ENCODE data around the gene IPO13.

GRCh38 chr1:43991476-43992231, 44.9 kb downstream of the IPO13 start, which contains the start of gene CCDC24:
- no peak for TF ChIP-seq CTCF (conservative IDR thresholded peaks at IDR 0.05)
- TF ChIP-seq ZFX (IDR thresholded peaks at IDR 0.05) = no peak

Data from C4-2B (cell line).